Tongue (tissue), 2 donors: ENCODE results near the gene DENND4B. TPM values are rescaled to one million over a fixed set of nuclear protein-coding genes. Genes with fewer than 3 reads are reported as not detected.
A peak's percentile ranks its signal among the peaks of the same experiment; 100 is the strongest.
"Not testable (repeated sequence)": the region's sequence is repeated elsewhere in the genome, so short reads cannot be mapped to it uniquely, and the experiment has no call there.

Experiments used
- DNase-seq: peaks from one replicate; pipeline ENCODE4 v3.0.0-alpha.2; 2015
- total RNA-seq: library from RNA; depleted of rRNA; stranded (reverse); fragments of >200 nt; gene quantifications from one replicate; pipeline ENCODE4 v1.2.3, GENCODE V29; 2014

DENND4B gene
- total RNA-seq: 31.1 TPM

- peak; percentile 90 for DNase-seq
Observed at GRCh38 chr1:153946622-153947241, at the start of gene DENND4B. Gene DENND4B, minus strand, starts transcription at chr1:153946718. Its CDS starts 2,344 bp downstream, at chr1:153944374.

- DNase-seq: no peak
Observed at GRCh38 chr1:153995640-153996039, 49.1 kb upstream of the DENND4B start.

- no peak for DNase-seq
Observed at GRCh38 chr1:153995202-153995601, 48.7 kb upstream of the DENND4B start.

GRCh38 chr1:153991806-153992205 lies 45.3 kb upstream of the DENND4B start:
- no peak for DNase-seq

GRCh38 chr1:153991151-153991630 lies 44.7 kb upstream of the DENND4B start:
- no peak for DNase-seq

GRCh38 chr1:153990468-153991150 lies 44.1 kb upstream of the DENND4B start, which contains the start of gene RPS27:
Gene RPS27, plus strand, starts transcription at chr1:153990762. Its CDS starts 35 bp downstream, at chr1:153990797.
- DNase-seq: peak; percentile 99

- no peak for DNase-seq
Observed at GRCh38 chr1:153987621-153988020, 41.1 kb upstream of the DENND4B start.

GRCh38 chr1:153985941-153986761 lies 39.6 kb upstream of the DENND4B start, which contains the start of gene RAB13:
Gene RAB13, minus strand, starts transcription at chr1:153986339. Its CDS starts 103 bp downstream, at chr1:153986236.
- DNase-seq: peak; percentile 93

GRCh38 chr1:153985341-153985912 lies 38.9 kb upstream of the DENND4B start:
- peak; percentile 36 for DNase-seq

- DNase-seq: no peak
Observed at GRCh38 chr1:153984123-153984894, 37.8 kb upstream of the DENND4B start.

- not testable (repeated sequence) for DNase-seq
Observed at GRCh38 chr1:153981735-153982134, 35.2 kb upstream of the DENND4B start.

GRCh38 chr1:153979091-153979490 lies 32.6 kb upstream of the DENND4B start:
- DNase-seq: not testable (repeated sequence)

GRCh38 chr1:153978274-153978909 lies 31.9 kb upstream of the DENND4B start:
- DNase-seq: no peak

GRCh38 chr1:153977250-153978240 lies 31.0 kb upstream of the DENND4B start, which contains the start of gene JTB:
Gene JTB, minus strand, starts transcription at chr1:153977674. Its CDS starts 422 bp downstream, at chr1:153977252.
- DNase-seq: peak; percentile 94

- DNase-seq: no peak
Observed at GRCh38 chr1:153976819-153977249, 30.3 kb upstream of the DENND4B start.

GRCh38 chr1:153973525-153973924 lies 27.0 kb upstream of the DENND4B start:
- DNase-seq: no peak

- no peak for DNase-seq
Observed at GRCh38 chr1:153973071-153973470, 26.6 kb upstream of the DENND4B start.

- DNase-seq: no peak
Observed at GRCh38 chr1:153970346-153970745, 23.8 kb upstream of the DENND4B start.

GRCh38 chr1:153968972-153969371 lies 22.5 kb upstream of the DENND4B start:
- no peak for DNase-seq
